Kidney tubule cell (primary cell): ENCODE results near the gene FYB1.
"Not testable (repeated sequence)": the region's sequence is repeated elsewhere in the genome, so short reads cannot be mapped to it uniquely, and the experiment has no call there.

Experiments used
- DNase-seq: peaks from one replicate; pipeline ENCODE4 v3.0.0-alpha.2; 2018; ENCODE audit warnings: low spot score

FYB1 gene

GRCh38 chr5:39228596-39228995, 9.2 kb upstream of the FYB1 start:
- DNase-seq = no peak

GRCh38 chr5:39226558-39226957, 7.2 kb upstream of the FYB1 start:
- no peak for DNase-seq

GRCh38 chr5:39226100-39226451, 6.7 kb upstream of the FYB1 start:
- no peak for DNase-seq

- no peak for DNase-seq
These were observed 6.2 kb upstream of the FYB1 start for GRCh38 chr5:39225405-39226099.

- peak; percentile 35 for DNase-seq
These were observed 4.9 kb upstream of the FYB1 start for GRCh38 chr5:39224196-39224761.

GRCh38 chr5:39223565-39224156, 4.3 kb upstream of the FYB1 start:
- no peak for DNase-seq

- not testable (repeated sequence) for DNase-seq
These were observed 2.3 kb upstream of the FYB1 start for GRCh38 chr5:39221671-39222070.

GRCh38 chr5:39220280-39221030, 1.1 kb upstream of the FYB1 start:
- DNase-seq = no peak

- DNase-seq = no peak
These were observed 621 bp downstream of the FYB1 start for GRCh38 chr5:39218482-39219402.

- peak; percentile 75 for DNase-seq
These were observed 1.7 kb downstream of the FYB1 start for GRCh38 chr5:39217365-39218281.

- DNase-seq = peak; percentile 15
These were observed 2.7 kb downstream of the FYB1 start for GRCh38 chr5:39216631-39217030.

GRCh38 chr5:39215857-39216256, 3.5 kb downstream of the FYB1 start:
- DNase-seq = no peak

GRCh38 chr5:39214912-39215709, 4.3 kb downstream of the FYB1 start:
- no peak for DNase-seq

- DNase-seq = no peak
These were observed 5.7 kb downstream of the FYB1 start for GRCh38 chr5:39213447-39214207.

GRCh38 chr5:39211773-39212172, 7.6 kb downstream of the FYB1 start:
- DNase-seq = no peak

- no peak for DNase-seq
These were observed 9.4 kb downstream of the FYB1 start for GRCh38 chr5:39209924-39210323.

GRCh38 chr5:39208471-39208870, 10.9 kb downstream of the FYB1 start:
- DNase-seq = no peak

GRCh38 chr5:39207345-39208045, 11.9 kb downstream of the FYB1 start:
- no peak for DNase-seq
